HEK293T (cell line): ENCODE results near the gene NDUFS3.

Experiments used
- ARNT ChIP-seq: fragments of 450-650 bp; IDR thresholded peaks from 2 replicates; pipeline ENCODE4 v1.6.1; 2017; ENCODE audit warnings: mild to moderate bottlenecking
- BHLHE40 ChIP-seq: fragments of 450-650 bp; IDR thresholded peaks from 2 replicates; pipeline ENCODE4 v1.6.1; 2016; ENCODE audit warnings: mild to moderate bottlenecking, moderate library complexity, borderline replicate concordance
- ELF4 ChIP-seq: fragments of 450-650 bp; IDR thresholded peaks from 2 replicates; pipeline ENCODE4 v1.6.1; 2017; ENCODE audit warnings: antibody characterized with exemption
- FOXA1 ChIP-seq: fragments of 450-650 bp; IDR thresholded peaks from 2 replicates; pipeline ENCODE4 v1.6.1; 2016; ENCODE audit warnings: mild to moderate bottlenecking
- FOXK2 ChIP-seq: fragments of 450-650 bp; IDR thresholded peaks from 2 replicates; pipeline ENCODE4 v1.6.1; 2016; ENCODE audit warnings: mild to moderate bottlenecking
- FOXM1 ChIP-seq: fragments of 450-650 bp; IDR thresholded peaks from 2 replicates; pipeline ENCODE4 v1.6.1; 2017; ENCODE audit warnings: mild to moderate bottlenecking, borderline replicate concordance
- HDGF ChIP-seq: fragments of 450-650 bp; IDR thresholded peaks from 2 replicates; pipeline ENCODE4 v1.6.1; 2017; ENCODE audit warnings: antibody characterized with exemption, borderline replicate concordance
- L3MBTL2 ChIP-seq: fragments of 450-650 bp; conservative IDR thresholded peaks from 2 replicates; pipeline ENCODE4 v1.6.1; 2016; ENCODE audit warnings: mild to moderate bottlenecking
- LEF1 ChIP-seq: fragments of 450-650 bp; IDR thresholded peaks from 2 replicates; pipeline ENCODE4 v1.6.1; 2017; ENCODE audit warnings: mild to moderate bottlenecking, borderline replicate concordance
- NFRKB ChIP-seq: fragments of 450-650 bp; IDR thresholded peaks from 2 replicates; pipeline ENCODE4 v1.6.1; 2016; ENCODE audit warnings: mild to moderate bottlenecking, moderate library complexity
- SP1 ChIP-seq: fragments of 450-650 bp; IDR thresholded peaks from 2 replicates; pipeline ENCODE4 v1.6.1; 2017
- TARDBP ChIP-seq: fragments of 450-650 bp; IDR thresholded peaks from 2 replicates; pipeline ENCODE4 v1.6.1; 2016
- ZNF384 ChIP-seq: fragments of 450-650 bp; IDR thresholded peaks from 2 replicates; pipeline ENCODE4 v1.6.1; 2016

GRCh38 chr11:47534704-47535251, 44.1 kb upstream of the NDUFS3 start:
- TF ChIP-seq ZNF384 (no peak), FOXK2 (no peak), FOXM1 (no peak), ELF4 (no peak), L3MBTL2 (no peak), LEF1 (no peak), TARDBP (no peak), SP1 (no peak), NFRKB (no peak), BHLHE40 (no peak), HDGF (no peak), ARNT (no peak), FOXA1 (no peak)
